Endodermal cell (in vitro differentiated cells): Measurements from ENCODE around the gene CC2D2A. TPM values are rescaled to one million over a fixed set of nuclear protein-coding genes. Genes with fewer than 3 reads are reported as not detected.

Experiments
- DNase-seq: peaks from one replicate; pipeline ENCODE4 v3.0.0-alpha.2; 2017
- H3K27ac ChIP-seq: 2 replicates; pipeline ENCODE4 v1.5.1; 2013; ENCODE audit warnings: mild to moderate bottlenecking, low read depth, low read length, moderate library complexity
- H3K27me3 ChIP-seq: 2 replicates; pipeline ENCODE4 v1.6.1; 2013; ENCODE audit warnings: mild to moderate bottlenecking, low read length, moderate library complexity; ENCODE audit not compliant: insufficient read depth, control insufficient read depth, poor library complexity, severe bottlenecking
- H3K36me3 ChIP-seq: 2 replicates; pipeline ENCODE4 v1.7.0; 2013; ENCODE audit warnings: mild to moderate bottlenecking, low read length, moderate library complexity; ENCODE audit not compliant: control insufficient read depth, insufficient read depth
- H3K4me1 ChIP-seq: one replicate; pipeline ENCODE4 v1.7.0; 2013; ENCODE audit warnings: low read length; ENCODE audit not compliant: control insufficient read depth, insufficient read depth
- H3K4me3 ChIP-seq: 2 replicates; pipeline ENCODE4 v1.5.1; 2013; ENCODE audit warnings: mild to moderate bottlenecking, low read length, moderate library complexity
- H3K9ac ChIP-seq: 2 replicates; pipeline ENCODE4 v1.6.1; 2013; ENCODE audit warnings: mild to moderate bottlenecking, low read length, moderate library complexity; ENCODE audit not compliant: poor library complexity, severe bottlenecking; ENCODE audit errors: extremely low read depth
- H3K9me3 ChIP-seq: 2 replicates; pipeline ENCODE4 v1.6.1; 2013; ENCODE audit warnings: mild to moderate bottlenecking, low read length, moderate library complexity; ENCODE audit not compliant: control insufficient read depth
- H3K27ac Mint-ChIP-seq: 2 replicates; pipeline ENCODE4 v1.8.0; 2020; ENCODE audit warnings: mixed read lengths
- H3K27me3 Mint-ChIP-seq: 2 replicates; pipeline ENCODE4 v1.8.0; 2021; ENCODE audit warnings: mild to moderate bottlenecking, mixed read lengths; ENCODE audit not compliant: insufficient read depth
- H3K36me3 Mint-ChIP-seq: 2 replicates; pipeline ENCODE4 v1.8.0; 2020; ENCODE audit warnings: low read depth, mixed read lengths
- H3K4me1 Mint-ChIP-seq: 2 replicates; pipeline ENCODE4 v1.8.0; 2020; ENCODE audit warnings: mixed read lengths
- H3K4me3 Mint-ChIP-seq: 2 replicates; pipeline ENCODE4 v1.8.0; 2020; ENCODE audit warnings: mild to moderate bottlenecking, moderate library complexity, mixed read lengths
- H3K9me3 Mint-ChIP-seq: 2 replicates; pipeline ENCODE4 v1.8.0; 2020; ENCODE audit warnings: mild to moderate bottlenecking, mixed read lengths
- CTCF ChIP-seq: fragments of 200-600 bp; sonication (generic); conservative IDR thresholded peaks from 2 replicates; pipeline ENCODE4 v1.5.0; 2021; ENCODE audit warnings: antibody characterized with exemption, mild to moderate bottlenecking
- WGBS, 2 experiments: methylation state at CpG; one replicate each; pipeline versions ENCODE4 v1.1.5 to v1.1.7; 2013; ENCODE audit warnings: missing lambda C conversion rate in 2 of 2, mixed read lengths in 1 of 2; ENCODE audit not compliant: insufficient coverage in 1 of 2, insufficient read length in 1 of 2; 5-methylcytosine and 5-hydroxymethylcytosine counted together
- total RNA-seq, 2 donors: library from RNA; stranded (reverse); fragmentation: NEBNext Ultra II Directional in 1 of 2; extraction: Animal tissue kit (Norgen Biotek cat#: 25700) in 1 of 2; gene quantifications; 2 replicates in 1 of 2; 3 replicates in 1 of 2; pipeline ENCODE4 v1.2.1, GENCODE V29; 2021

The CC2D2A gene
- total RNA-seq, 2 donors from 2014 or later, result 12.3 to 25.2 TPM

- Histone ChIP-seq H3K4me3 (no peak overlapping the region), H3K27ac (no peak overlapping the region), H3K36me3 (no peaks in the 10 kb centered on the region), H3K27me3 (no peaks in the 10 kb centered on the region), H3K9ac (no peak overlapping the region), H3K9me3 (peaks cover 7% of the 10 kb centered on the region), H3K4me1 (no peaks in the 10 kb centered on the region)
- Mint-ChIP-seq H3K4me1 (no peaks in the 10 kb centered on the region), H3K36me3 (peaks cover 32% of the 10 kb centered on the region), H3K4me3 (no peak overlapping the region), H3K9me3 (peaks cover 9% of the 10 kb centered on the region), H3K27ac (no peak overlapping the region), H3K27me3 (no peaks in the 10 kb centered on the region)
- WGBS, 2 experiments, result 93% methylated on average over 1 of the region's 1 CpG; no CpG with 5 or more reads in 1 of the 2 experiments
- TF ChIP-seq CTCF, result no peak
- DNase-seq, result no peak
These were observed 116.4 kb downstream of the CC2D2A start for GRCh38 chr4:15586066-15586465.

- 64 to 100% methylated on average over 2 to 3 of the region's 3 CpGs for WGBS, 2 experiments
- no peak overlapping the region for H3K4me3 Mint-ChIP-seq
- H3K4me3 ChIP-seq, result no peak overlapping the region
- no peak for DNase-seq
- no peak for TF ChIP-seq CTCF
- H3K27ac ChIP-seq, result no peak overlapping the region
- peaks cover 7% of the 10 kb centered on the region for H3K9me3 ChIP-seq
- H3K36me3 ChIP-seq, result no peaks in the 10 kb centered on the region
- no peaks in the 10 kb centered on the region for H3K27me3 Mint-ChIP-seq
- no peaks in the 10 kb centered on the region for H3K4me1 ChIP-seq
- no peaks in the 10 kb centered on the region for H3K27me3 ChIP-seq
- no peaks in the 10 kb centered on the region for H3K4me1 Mint-ChIP-seq
- H3K27ac Mint-ChIP-seq, result no peak overlapping the region
- H3K36me3 Mint-ChIP-seq, result peaks cover 32% of the 10 kb centered on the region
- no peak overlapping the region for H3K9ac ChIP-seq
- peaks cover 9% of the 10 kb centered on the region for H3K9me3 Mint-ChIP-seq
These were observed 118.0 kb downstream of the CC2D2A start for GRCh38 chr4:15587649-15588048.

- H3K4me3 Mint-ChIP-seq, result no peak overlapping the region
- no peak for TF ChIP-seq CTCF
- H3K27ac ChIP-seq, result no peak overlapping the region
These were observed 123.1 kb downstream of the CC2D2A start for GRCh38 chr4:15592799-15593198.

More at GRCh38 chr4:15592799-15593198, 123.1 kb downstream of the CC2D2A start:
- Mint-ChIP-seq H3K27me3 (no peaks in the 10 kb centered on the region), H3K27ac (no peak overlapping the region), H3K36me3 (peaks cover 9% of the 10 kb centered on the region), H3K9me3 (peaks cover under 1% of the 10 kb centered on the region), H3K4me1 (no peaks in the 10 kb centered on the region)
- H3K9ac ChIP-seq, result no peak overlapping the region
- no peaks in the 10 kb centered on the region for H3K9me3 ChIP-seq
- no peak overlapping the region for H3K4me3 ChIP-seq
- no peaks in the 10 kb centered on the region for H3K4me1 ChIP-seq
- H3K36me3 ChIP-seq, result no peaks in the 10 kb centered on the region
- 87 to 92% methylated on average over 3 of the region's 3 CpGs for WGBS, 2 experiments
- DNase-seq, result no peak
- no peaks in the 10 kb centered on the region for H3K27me3 ChIP-seq
